Mammary epithelial cell (primary cell): Measurements from ENCODE around the gene AMER2.

Experiments
- CTCF ChIP-seq, 2 donors: IDR thresholded peaks in 1 of 2; conservative IDR thresholded peaks in 1 of 2; 2 replicates each; pipeline ENCODE4 v1.5.1; 2011 to 2012; ENCODE audit warnings: inconsistent platforms in 2 of 2, low read length in 2 of 2, mild to moderate bottlenecking in 2 of 2, control low read depth in 1 of 2, low read depth in 1 of 2; ENCODE audit not compliant: insufficient read depth in 1 of 2; ENCODE audit errors: extremely low read depth in 1 of 2
- EZH2 ChIP-seq: IDR thresholded peaks from 2 replicates; pipeline ENCODE4 v1.6.1; 2012; ENCODE audit warnings: low read length, inconsistent platforms, borderline replicate concordance

GRCh38 chr13:25151626-25152195 is 20.4 kb downstream of the AMER2 start:
- TF ChIP-seq CTCF (conservative IDR thresholded peaks at IDR 0.05 in 1 of 2, IDR thresholded peaks at IDR 0.05 in 1 of 2; ENCODE audit: extremely low read depth in 1 of 2, insufficient read depth in 1 of 2, low read depth in 1 of 2, low read length in 2 of 2) = no peak
- TF ChIP-seq EZH2 = no peak
